ENCODE results near the gene BCLAF1.

GRCh38 chr6:136244061-136244616, 45.5 kb downstream of the BCLAF1 start:
- TF ChIP-seq CTCF (IDR thresholded peaks at IDR 0.05) (no peak), POLR2A (IDR thresholded peaks at IDR 0.05) (no peak)
